ENCODE results near the gene ATP6V0E2.
"Not testable (repeated sequence)": the region's sequence is repeated elsewhere in the genome, so short reads cannot be mapped to it uniquely, and the experiment has no call there.

The ATP6V0E2 gene

DNA sequence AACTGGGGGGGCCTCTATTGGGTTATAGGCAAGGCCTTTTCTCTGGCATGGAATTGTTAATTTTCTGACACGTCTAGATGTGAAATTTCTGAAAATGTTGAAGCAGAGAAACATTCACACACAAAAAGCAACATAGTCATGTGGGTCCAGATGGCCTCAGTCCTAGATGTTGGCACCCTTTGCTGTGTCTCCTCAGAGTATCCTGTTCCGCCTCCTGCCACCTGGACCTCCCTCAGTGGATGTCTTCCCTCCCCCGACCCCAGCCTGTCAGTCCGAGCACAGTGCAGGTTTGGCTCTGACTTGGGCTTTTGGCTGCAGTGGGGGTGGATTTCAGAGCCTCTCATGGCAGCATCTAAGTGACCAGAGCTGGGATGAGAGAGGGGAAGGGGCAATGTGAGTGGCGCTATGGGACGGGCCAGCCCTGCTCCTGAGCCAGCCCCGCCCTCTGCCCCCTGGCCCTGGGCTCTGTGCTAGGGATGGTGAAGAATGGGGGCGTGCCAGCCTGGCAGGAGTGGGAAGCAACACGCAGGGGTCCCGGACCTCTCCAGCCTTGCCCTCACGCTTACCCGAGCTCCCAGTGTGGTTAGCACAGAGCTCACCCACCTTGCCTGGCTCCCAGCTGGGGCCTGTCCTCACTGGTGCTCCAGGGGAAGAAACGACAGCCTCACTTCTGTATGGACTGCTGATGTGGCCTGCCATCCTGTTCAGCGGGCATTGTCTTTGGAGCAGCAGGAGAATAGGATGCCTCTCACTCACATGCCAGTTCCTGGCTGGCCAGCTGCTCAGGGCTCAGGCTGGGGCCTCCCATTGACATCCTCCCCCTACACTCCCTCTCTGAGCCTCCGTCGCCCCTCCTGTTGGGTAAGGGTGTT lies 6.2 kb downstream of the ATP6V0E2 start:
- DNase-seq (ENCODE audit: low read depth): no peak

DNA sequence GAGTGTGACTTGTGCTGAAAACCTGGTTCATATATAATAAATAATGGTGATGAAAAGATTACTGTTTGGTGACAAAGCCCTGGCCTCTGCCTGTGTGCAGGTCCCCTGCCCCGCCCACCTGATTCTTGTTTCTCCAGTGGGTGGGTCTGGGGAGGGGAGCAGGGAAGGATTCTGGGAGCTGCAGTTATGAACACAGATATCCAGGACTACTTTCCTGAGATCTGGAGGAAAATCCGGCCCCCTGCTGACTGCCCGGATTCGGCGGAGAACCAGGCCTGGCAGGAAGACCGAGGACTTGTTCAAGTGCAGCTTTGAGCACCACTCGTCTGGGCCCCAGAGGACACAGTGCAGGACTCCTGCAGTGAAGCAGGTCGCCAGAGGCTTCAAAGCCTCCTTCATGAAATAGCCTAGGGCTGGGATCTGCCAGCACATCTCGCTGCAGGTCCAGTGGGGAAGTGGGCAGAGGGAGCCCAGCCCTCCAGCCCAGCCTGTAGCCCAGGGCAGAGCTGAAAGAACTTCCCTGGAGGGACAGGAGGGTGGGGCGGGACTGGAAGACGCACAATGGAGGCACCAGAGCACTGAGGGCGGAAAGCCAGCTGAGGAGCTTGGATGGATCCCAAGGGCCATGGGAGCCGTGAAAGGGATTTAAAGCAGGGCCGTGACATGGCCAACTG lies 7.0 kb downstream of the ATP6V0E2 start:
- no peak for DNase-seq (ENCODE audit: low read depth)

DNA sequence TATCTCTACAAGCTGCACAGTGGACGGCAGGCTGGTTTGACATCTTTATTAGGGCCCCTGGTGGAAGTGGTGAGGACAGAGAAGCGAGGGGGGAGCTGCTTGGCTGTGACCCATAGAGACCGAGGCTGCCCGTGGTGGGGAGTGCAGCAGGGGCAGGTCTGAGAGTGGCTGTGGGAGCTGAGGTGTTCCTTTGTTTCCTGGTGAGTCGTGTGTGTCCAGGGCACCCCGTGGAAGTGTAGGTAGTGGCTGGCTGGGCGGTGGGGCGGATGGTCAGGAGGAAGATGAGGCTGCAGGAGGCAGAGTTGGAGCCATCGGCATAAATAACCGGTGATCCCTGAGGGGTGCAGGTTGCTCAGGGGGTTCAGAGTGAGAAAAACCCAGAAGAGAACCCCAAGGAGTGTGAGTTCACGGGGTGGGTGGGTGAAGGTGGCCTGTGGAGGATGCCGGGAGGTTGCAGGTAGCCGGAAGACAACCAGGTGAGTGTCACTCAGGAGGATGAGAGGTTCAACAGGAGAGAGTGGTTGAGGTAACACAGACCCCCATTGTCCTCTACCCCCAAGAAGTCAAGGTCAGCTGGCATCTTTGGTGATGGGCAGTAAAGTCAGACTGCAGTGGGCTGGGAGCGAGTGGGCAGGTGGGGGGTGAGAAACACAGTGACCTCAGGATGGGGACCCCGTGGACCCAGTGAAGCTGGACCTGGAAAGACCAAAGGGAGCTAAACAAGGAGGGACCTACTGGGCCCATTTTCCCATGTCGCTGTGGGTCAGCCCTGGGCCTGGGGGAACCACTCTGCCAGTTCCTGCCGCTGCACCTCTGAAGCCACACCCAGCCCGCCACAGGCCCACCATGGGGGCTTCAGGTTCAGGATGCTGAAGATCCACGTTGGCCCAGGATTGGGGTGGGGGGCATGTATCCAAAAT lies 7.8 kb downstream of the ATP6V0E2 start:
- no peak for DNase-seq (ENCODE audit: low read depth)

DNA sequence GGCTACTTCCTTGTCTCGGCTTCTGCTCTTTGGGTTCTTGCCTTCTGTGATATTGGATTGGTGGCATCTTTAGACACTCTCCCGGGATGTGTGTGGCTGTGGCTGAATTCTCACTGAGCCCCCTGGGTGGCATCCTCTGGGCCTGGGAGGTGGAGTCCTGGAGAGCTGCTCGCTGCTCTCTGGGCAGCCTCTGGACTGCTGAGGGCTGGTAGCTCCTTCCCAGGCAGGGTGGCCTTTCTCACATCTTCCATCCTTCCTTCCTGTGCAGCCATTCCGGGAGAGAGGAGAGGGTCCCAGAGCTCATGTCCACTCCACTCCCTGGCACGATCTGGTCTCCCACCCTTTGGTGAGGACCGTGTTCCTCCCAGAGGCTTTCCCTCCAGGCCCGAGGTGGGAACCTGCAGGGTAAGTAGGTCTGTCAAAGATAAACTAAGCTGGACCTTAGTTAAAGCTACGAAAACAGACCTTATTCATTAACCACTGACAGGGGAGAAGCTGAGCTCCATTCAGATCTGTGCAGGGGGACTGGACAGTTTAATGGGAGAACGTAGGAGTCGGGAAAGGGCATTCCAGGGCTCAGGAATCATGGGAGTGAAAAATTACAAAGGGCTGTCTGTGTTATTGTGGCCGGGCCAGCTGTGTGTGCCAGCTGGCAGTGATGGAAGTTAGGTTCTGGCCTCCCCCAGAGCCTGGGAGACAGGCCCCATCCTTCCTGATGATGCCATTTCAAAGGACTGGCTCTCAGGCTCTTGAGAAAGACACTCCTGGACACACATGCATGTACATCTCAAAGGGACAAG lies 8.7 kb downstream of the ATP6V0E2 start:
- no peak for DNase-seq (ENCODE audit: low read depth)

DNA sequence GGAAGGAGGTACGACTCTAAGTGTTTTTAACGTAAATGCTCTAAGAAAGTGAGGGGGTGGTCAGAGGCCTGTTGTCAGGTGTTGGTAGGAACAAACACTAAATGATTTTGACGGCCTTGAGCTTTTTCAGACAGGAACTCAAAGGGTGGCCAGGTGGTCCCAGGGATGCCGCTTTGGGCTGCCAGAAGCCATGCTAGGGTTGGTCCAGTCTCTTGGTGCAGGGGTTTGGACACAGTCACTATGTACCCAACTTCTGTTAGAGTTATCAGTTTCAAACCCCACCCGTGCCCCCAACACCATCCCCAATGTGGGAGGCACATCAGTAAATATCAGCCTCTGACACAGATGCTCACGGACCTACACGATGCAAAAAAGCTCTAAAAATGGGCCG lies 9.3 kb downstream of the ATP6V0E2 start:
- DNase-seq (ENCODE audit: low read depth): no peak

DNA sequence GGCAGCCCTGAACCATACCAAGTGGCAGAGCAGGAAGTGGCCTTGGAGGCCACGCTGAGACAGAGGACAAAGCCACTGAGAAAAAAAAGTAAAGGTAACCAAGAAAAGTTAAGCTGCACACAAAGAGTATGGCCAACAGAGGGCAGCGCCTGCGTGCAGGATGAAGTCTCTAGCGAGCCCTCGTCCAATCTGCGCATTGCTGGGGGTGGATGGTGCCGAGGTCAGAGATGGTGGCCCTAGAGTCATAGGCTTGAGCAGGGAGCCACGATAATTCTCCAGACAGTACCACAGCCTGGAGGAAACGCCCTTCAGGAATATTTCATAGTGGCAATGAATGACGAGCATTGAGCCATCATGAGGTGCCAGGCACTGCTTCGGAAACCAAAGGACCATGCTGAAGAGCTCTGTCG lies 9.7 kb downstream of the ATP6V0E2 start:
- no peak for DNase-seq (ENCODE audit: low read depth)

DNA sequence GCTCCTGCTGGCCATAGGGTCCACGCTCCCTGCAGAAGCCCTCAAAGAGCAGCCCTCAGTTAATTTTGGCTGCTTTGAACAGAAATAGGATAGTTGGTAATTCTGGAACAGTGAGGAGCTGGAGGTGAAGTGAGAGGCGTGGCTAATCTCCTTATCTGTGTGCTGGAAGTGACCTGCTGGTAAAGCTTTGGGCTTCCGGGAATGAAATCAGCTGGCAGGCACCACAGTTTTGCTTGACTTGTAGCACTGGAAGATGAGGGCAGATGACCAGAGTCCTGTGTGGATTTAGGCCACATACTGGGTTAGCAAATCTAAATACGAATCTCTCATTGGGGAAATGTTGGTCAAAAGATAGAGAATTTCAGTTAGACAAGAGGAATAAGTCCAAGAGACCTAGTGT lies 10.2 kb downstream of the ATP6V0E2 start:
- no peak for DNase-seq (ENCODE audit: low read depth)

DNA sequence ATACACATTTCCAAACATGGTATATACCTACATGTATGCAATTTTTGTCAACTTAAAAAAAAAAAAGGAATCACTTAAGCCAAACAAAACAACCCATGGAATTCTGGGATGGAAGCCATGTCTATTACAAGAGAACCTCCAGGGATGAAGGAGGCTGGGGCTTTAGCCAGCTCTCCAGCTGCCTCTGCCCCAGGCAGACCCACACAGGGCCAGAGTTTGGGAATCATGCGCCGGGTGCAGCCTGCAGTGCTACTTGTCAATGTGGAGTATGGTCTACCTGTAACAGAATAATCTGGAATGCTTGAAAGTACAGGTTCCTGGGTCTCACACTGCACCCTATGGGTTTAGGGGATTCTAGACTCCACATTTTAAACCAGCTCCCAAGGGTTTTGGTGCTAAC lies 10.8 kb downstream of the ATP6V0E2 start:
- no peak for DNase-seq (ENCODE audit: low read depth)

DNA sequence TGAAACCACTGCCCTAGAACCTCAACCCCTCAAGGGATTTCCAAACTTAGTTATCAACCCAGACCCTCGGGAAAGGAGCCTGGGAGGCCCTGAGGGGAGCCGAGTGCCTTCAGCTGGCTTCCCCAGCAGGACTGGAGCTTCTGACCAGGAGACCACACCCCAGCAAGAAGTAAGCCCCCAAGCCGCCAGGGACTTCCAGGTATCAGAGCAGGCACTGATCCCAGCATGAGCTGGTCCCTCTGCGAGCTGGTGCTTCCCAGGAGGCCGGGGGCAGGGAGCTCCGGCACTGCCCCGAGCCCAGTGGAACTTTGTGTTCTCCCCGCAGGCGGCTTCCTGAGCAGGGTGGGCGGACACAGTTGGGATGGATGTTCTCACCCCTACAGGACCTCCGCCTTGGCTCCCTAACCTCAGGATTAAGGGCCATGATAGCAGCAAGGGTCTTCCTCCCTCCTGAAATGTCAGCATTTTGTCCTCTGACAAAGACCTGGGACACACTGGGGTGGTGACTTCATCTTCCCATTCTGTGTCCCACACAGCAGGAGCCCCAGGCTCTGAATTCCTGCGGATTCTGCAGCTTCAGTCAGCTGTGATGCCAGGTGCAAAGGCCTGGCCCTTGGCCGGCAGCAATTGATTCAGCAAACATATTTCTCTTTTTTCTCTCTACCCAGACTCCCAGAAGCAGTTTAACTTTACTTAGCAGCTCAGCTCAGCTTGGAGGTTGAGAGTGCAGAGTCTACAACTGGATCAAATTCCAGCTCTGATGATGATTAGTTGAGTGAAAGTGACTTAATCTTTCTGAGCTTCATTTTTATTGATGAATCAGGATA lies 11.6 kb downstream of the ATP6V0E2 start:
- DNase-seq (ENCODE audit: low read depth): no peak

DNA sequence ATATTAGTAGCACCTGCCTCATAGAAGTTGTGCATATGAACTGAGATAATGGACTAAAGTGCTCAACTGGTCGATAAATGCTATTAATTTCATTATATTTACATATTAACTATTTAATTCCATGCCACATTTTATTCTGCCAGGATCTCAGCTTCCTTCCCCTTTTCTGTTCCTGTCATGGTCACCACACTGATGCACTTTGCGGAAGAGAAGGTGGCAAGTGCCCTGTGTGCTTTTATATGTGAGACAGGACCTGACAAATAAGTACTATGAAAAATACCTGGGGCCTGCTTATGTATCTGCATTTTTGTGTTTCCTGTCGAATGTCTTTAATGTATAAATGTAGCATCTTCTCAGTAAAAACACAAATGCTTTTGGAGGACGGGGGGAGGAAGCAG lies 12.2 kb downstream of the ATP6V0E2 start:
- DNase-seq (ENCODE audit: low read depth): no peak

DNA sequence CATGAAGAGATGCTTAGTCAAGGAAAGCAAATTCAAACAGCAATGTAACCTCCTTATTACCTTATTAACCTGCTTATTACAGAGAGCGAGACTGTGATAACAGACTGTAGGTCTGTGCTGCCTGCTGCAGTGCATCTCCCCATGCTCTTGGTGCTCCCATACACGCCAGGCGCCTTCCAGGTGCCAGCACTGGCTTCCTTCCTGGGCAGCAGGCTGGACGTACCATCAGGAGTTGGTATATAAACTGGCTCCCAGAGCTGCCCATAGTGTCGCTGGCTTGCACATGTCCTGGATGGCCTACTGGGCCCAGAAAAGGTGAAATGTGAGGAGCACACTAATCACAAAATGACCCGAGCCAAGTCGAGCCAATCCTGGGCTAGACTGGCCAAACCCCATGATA lies 13.5 kb downstream of the ATP6V0E2 start:
- no peak for DNase-seq (ENCODE audit: low read depth)

DNA sequence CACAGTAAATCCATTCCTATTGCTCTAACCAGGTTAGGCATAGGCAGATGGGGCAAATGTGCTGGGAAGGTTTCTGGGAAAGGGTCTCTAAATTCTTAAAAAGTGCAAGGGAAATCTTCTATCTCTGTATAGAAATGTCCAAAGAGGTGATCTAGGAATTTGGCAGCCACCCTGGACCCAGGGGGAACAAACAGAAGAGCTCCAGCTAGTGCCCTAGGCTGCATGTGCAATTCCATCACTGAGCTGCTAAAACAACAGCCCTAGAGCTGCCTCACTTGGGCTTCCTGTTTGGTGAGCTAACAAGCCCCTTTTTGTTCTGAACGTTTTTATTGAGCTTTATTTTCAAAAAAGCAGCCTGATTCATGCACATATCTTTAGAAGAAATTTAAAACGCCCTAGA lies 16.9 kb downstream of the ATP6V0E2 start:
- not testable (repeated sequence) for DNase-seq (ENCODE audit: low read depth)

DNA sequence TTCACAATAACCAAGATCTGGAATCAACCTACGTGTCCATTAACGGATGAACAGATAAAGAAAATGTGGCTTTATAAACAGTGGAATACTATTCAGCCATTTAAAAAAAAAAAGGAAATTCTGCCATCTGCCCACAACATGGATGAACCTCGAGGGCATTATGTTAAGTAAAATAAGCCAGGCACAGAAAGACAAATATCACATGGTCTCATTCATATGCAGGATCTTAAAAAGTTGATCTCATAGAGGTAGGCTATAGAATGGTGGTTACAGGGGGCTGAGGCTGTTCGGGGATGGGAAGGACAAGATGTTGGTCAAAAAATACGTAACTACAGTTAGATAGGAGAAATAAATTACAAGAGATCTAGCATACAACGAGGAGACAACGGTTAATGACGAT lies 21.2 kb downstream of the ATP6V0E2 start:
- not testable (repeated sequence) for DNase-seq (ENCODE audit: low read depth)

DNA sequence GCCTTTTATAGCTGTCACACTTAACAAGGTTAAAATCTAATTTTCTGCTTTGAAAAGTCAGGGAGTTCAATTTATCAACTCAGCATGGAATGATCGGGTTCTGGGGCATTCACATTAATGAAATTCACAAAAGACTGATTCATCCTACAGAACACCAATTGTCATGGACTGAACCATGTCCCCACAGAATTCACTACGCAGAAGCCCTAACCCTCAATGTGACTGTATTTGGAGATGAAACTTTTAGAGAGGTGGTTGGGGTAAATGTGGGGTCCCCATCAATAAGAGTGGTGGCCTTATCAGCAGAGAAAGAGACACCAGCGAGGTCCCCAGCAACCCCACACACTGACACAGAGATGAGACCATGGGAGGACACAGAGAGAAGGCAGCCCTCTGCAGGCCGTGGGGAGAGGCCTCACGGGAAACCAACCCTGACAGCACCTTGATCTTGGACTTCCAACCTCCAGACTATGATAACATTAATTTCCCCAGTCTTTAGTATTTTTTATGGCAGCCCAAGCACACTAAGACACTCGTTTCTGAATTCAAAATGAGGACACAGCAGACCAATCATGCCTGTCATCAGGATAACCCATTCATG lies 34.1 kb downstream of the ATP6V0E2 start:
- DNase-seq (ENCODE audit: low read depth): not testable (repeated sequence)

DNA sequence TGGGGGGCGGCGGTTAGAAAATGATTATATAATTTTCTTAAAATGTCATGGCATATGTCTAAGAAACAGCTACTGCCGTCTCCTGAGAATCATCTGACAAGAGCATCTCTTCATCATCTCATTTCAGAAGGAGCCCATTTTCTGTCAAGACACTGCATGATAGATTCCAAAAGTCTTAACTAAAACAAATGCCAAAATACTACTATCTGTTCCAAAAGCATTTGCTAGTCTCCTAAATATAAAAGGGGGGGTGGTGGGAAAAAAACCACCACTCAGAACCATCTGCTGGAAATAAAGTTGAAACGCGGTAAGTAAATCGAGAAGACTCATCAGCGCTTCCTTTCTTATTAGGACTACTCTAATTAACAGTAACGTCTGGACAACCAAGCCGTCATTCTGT lies 36.5 kb downstream of the ATP6V0E2 start:
- DNase-seq (ENCODE audit: low read depth): not testable (repeated sequence)

DNA sequence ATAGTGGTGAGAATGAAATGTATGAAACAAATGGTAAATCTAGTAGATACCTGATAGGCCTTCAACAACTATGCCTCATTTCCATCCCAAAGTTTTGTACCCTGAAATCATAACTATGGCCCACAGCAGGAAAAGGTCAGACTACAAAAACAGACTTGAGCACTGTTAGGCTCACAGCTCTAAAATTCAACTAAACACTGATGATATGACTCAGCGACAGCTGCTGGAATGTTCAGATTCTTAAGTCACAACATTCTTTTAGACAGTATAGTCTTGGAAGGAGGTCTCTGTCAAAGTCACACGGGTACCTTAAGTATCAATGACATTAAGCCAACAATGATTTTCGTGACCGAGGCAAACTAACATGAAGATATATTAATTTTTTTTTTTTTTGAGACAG lies 38.4 kb downstream of the ATP6V0E2 start:
- not testable (repeated sequence) for DNase-seq (ENCODE audit: low read depth)

DNA sequence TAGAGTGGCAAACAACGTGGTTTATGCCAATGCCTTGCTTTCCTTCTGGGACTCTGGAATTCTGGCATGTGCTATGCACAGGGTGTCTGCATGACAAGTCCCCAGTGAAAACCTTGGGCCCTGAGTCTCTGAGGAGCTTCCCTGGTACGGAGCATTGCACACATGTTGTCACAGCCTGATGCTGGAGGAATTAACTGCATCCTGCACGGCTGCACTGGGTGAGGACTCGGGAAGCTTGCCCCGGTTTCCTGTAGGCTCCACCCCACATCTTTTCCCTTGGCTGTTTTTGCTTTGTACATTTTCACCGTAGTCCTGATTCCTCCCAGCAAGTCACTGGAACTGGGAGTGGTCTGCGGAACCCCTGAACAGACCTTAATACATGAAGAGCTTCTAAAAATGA lies 52.6 kb downstream of the ATP6V0E2 start:
- DNase-seq (ENCODE audit: low read depth): not testable (repeated sequence)

Measured in stromal cell of bone marrow (primary cell).